Cardiac fibroblast (primary cell): ENCODE results near the gene OSBPL6.

Experiments
- DNase-seq, 2 donors: peaks; one replicate each; pipeline versions ENCODE4 v3.0.0 to v3.0.0-alpha.2; 2010; ENCODE audit warnings: low read depth in 2 of 2
- H3K4me3 ChIP-seq, 2 donors: replicated peaks in 1 of 2; 1 replicate in 1 of 2; 2 replicates in 1 of 2; pipeline ENCODE4 v1.5.1; 2011; ENCODE audit warnings: low read depth in 2 of 2, low read length in 2 of 2, mild to moderate bottlenecking in 2 of 2, moderate library complexity in 1 of 2
- CTCF ChIP-seq: IDR thresholded peaks from one replicate; pipeline ENCODE4 v1.5.1; 2011; ENCODE audit warnings: low read depth, mild to moderate bottlenecking, low read length, inconsistent platforms

The OSBPL6 gene

DNA sequence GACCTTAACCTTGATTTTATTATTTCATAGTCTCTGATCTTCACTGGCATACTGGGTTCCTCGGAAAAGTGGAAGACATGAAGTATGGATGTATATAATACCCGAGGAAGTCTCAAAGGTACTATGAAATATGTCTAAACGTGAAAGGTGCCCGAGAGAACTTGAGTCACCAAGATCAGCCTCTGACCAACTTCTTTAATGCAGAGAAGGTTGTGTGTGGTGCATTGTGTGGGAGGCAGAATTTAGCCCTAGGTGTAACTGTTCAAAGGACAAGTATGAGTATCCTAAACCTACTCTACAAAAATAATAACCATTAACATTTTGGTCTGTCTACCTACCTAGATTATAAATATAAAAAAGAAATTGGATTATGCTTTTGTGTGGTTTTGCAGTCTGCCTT lies 36.1 kb downstream of the OSBPL6 start:
- TF ChIP-seq CTCF: no peak
- DNase-seq: no peak
- no peak overlapping the region for H3K4me3 ChIP-seq

GRCh38 chr2:178233428-178233827 lies 39.1 kb downstream of the OSBPL6 start:
- H3K4me3 ChIP-seq: no peak overlapping the region
- no peak for TF ChIP-seq CTCF
- peak in 1 of 2 donors; percentile 25 for DNase-seq

DNA sequence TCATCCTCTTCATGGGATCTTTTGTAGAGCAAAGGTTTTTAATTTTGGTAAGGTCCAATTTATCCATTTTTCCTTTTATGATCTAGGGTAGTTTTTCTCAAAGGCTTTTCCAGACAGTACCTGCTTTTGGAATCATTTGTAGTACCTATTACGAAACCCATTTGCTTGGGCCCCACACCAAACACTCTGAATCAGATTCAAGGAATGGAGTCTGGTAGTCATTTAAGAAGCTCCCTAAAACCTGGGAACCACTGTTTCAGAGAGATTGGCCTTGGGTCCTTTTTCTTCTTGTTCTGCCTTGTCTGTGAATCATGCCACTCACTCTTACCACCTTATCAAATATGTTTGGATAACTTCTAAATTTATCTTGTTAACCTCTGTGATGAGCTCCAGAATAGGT lies 40.3 kb downstream of the OSBPL6 start:
- no peak for TF ChIP-seq CTCF
- DNase-seq: peak in 1 of 2 donors; percentile 55
- no peak overlapping the region for H3K4me3 ChIP-seq

DNA sequence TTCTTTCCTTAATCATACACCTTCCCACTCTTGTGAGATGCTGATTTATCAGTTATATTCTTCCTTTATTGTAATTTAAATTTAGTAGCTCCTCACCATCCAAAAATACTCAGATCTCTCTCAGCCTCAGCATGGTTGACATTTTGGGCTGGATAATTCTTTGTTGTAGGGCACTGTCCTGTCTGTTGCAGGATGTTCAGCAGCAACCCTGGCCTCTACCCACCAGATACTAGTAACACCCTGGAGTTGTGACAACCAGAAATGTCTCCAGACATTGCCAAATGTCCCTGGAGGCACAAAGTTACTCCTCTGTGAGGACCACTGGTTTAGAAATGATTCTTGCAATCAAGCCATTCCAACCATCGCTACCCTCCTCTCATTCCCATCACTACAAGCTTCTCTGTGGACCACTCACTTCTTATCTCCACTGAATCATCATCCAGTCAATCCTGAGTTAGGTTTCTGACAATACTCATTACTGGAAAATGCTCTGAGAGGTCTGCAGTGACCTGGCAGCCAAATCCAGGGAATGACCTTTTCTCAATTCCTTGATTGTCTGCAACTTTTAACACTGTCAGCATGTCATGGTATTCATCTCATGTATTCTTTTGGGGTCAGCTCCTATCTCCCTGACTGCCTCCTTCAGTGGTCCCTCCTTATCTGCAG lies 43.3 kb downstream of the OSBPL6 start:
- no peak overlapping the region for H3K4me3 ChIP-seq
- DNase-seq: peak in 1 of 2 donors; percentile 9
- TF ChIP-seq CTCF: no peak

GRCh38 chr2:178238154-178238521 lies 43.8 kb downstream of the OSBPL6 start:
- peak; percentile 43 to 71 for DNase-seq
- no peak overlapping the region for H3K4me3 ChIP-seq
- TF ChIP-seq CTCF: no peak

GRCh38 chr2:178238750-178239149 lies 44.4 kb downstream of the OSBPL6 start:
- no peak for TF ChIP-seq CTCF
- no peak for DNase-seq
- H3K4me3 ChIP-seq: no peak overlapping the region
